ENCODE data around the gene SPDYC.

DNA sequence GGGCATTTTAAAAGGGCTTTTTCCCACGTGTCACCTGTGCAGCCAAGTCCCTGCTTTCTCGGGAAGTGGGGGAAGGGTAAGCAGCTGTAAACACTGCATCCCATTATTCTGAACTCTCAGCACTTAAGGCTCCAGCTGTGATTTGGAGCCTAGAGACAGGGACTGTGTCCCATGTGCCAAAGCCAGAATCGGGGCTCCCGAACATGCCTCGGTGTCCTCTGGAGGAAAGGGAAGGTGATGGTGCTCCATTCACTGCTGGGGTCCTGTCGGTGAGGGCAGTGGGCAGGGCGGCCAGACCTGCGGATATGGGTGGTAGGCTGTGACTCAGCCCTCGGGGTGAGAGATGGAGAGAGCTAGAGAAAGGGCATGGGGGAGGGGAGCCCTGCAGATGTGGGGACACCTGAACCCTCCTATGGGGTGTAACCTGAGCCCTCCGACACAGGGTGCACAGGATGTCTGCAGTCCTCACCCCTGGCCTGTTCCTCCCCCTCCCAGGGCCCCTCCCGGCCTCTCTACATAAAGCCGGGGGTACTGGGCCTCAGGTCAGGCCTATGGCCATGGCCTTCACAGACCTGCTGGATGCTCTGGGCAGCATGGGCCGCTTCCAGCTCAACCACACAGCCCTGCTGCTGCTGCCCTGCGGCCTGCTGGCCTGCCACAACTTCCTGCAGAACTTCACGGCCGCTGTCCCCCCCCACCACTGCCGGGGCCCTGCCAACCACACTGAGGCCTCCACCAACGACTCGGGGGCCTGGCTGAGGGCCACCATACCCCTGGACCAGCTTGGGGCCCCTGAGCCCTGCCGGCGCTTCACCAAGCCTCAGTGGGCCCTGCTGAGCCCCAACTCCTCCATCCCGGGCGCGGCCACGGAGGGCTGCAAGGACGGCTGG, 43.5 kb downstream of the SPDYC start:
- no peak for TF ChIP-seq GATA2 (IDR thresholded peaks at IDR 0.05; ENCODE audit: low read depth, low read length)
- TF ChIP-seq GATA3 (IDR thresholded peaks at IDR 0.05; ENCODE audit: low read depth, low read length), result no peak

All from SH-SY5Y (cell line).